Adrenal gland (tissue), 5 donors: ENCODE data around the gene KRCC1.

Experiments
- POLR2A ChIP-seq, 2 donors: fragments of 450-650 bp; IDR thresholded peaks; one replicate each; pipeline ENCODE4 v1.6.1; 2017; ENCODE audit warnings: antibody characterized with exemption in 2 of 2, mild to moderate bottlenecking in 2 of 2, moderate library complexity in 1 of 2
- TF ChIP-seq, protein P1 (sequence below), 6 experiments: fragments of 450-650 bp in 4 of 6; fragments of 200-600 bp in 2 of 6; sonication (generic) in 1 of 6; IDR thresholded peaks; 1 replicate in 5 of 6; 2 replicates in 1 of 6; pipeline versions ENCODE4 v1.5.1 to v1.8.0; 2016 to 2021; ENCODE audit warnings: antibody characterized with exemption in 6 of 6, mild to moderate bottlenecking in 2 of 6, moderate library complexity in 1 of 6
- donor health status: DM: no; HTN: no; CAD: no.

DNA sequence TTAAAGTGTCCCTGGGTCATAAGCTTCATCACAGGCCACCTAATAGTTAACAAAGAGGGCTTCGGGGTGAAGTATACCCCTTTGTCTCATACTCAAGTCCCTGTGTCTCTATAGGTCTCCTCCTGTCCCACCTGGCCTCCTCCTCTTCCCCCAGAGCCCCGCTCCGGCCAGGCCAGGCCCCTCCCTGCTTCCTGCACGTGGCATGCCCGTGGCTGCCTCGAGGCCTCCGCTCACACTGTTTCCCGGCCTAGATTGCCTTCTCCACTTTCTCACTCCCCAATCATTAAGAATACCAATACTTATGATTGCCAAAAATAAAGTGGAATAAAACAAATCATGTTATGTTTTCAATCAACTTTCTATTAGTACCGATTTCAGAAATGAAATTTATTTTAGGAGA lies 30.8 kb upstream of the KRCC1 start:
- TF ChIP-seq, protein P1, sequence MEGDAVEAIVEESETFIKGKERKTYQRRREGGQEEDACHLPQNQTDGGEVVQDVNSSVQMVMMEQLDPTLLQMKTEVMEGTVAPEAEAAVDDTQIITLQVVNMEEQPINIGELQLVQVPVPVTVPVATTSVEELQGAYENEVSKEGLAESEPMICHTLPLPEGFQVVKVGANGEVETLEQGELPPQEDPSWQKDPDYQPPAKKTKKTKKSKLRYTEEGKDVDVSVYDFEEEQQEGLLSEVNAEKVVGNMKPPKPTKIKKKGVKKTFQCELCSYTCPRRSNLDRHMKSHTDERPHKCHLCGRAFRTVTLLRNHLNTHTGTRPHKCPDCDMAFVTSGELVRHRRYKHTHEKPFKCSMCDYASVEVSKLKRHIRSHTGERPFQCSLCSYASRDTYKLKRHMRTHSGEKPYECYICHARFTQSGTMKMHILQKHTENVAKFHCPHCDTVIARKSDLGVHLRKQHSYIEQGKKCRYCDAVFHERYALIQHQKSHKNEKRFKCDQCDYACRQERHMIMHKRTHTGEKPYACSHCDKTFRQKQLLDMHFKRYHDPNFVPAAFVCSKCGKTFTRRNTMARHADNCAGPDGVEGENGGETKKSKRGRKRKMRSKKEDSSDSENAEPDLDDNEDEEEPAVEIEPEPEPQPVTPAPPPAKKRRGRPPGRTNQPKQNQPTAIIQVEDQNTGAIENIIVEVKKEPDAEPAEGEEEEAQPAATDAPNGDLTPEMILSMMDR (IDR thresholded peaks at IDR 0.05) = no peak
- no peak for TF ChIP-seq POLR2A (IDR thresholded peaks at IDR 0.05)
